HG03439 (cell line): ENCODE measurements around the gene SLC9A9.
"Not testable (repeated sequence)": the region's sequence is repeated elsewhere in the genome, so short reads cannot be mapped to it uniquely, and the experiment has no call there.

ENCODE experiments used
- ATAC-seq: cut with Tn5 transposase; IDR thresholded peaks from one replicate; pipeline ENCODE4 v1.9.1; 2021; ENCODE audit warnings: mild to moderate bottlenecking, moderate library complexity; ENCODE audit not compliant: unreplicated experiment

The SLC9A9 gene

DNA sequence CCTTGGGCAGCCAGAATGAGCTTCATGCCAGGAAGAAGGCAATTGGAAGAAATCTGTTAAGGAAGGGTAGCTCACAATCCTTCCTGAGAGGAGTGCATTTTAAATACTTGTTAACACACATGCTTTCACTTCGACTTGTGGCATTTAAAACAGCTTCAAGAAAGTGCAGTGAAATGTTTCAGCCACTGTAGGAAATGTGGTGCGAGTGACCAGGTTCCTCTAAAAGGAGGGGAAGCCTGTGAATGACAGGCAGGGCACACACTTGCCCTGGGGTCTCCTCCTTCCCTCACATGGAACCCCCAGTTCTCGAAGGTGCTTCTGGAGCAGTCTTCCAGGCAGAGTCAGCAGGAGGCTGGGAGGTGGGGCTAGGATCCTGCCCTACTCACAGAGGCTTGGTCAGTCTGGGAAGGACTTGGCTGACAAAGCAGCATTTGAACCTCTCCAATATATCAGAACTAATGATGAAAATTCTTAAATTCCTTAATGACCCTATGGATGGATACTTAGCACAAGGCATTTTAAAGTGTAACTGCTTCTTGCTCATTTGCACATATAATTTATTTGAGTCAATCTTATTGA lies 370.1 kb downstream of the SLC9A9 start:
- no peak for ATAC-seq

DNA sequence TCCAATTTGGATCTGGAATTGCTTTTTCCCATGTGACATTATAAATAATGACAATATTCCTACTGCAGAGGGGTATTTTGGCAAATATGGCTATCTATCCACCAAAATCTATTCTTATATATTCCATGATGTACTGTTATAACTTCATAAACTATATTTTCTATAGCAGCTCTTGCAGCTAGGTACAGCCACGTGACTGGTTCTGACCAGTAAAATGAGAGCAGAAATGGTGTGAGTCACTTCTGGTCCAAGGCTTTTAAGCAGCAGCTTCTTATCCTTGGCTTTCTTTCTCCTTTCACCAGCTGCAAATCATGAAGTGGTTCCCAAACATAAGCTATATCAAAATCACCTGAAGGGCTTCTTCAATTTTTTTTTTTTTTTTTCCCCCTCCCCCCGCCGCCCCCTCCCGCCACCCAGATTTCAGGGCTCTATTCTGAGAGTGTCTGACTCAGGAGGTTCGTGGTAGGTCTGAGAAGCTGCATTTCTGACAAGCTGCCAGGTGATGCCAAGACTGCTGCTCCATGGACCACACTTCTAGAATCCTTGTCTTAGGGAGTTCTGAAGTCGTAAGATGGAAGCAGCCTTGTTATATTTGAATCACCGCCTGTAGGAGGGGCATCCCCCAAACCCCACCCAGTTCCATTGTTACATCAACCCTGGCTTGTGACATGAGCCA lies 371.2 kb downstream of the SLC9A9 start:
- ATAC-seq: no peak

DNA sequence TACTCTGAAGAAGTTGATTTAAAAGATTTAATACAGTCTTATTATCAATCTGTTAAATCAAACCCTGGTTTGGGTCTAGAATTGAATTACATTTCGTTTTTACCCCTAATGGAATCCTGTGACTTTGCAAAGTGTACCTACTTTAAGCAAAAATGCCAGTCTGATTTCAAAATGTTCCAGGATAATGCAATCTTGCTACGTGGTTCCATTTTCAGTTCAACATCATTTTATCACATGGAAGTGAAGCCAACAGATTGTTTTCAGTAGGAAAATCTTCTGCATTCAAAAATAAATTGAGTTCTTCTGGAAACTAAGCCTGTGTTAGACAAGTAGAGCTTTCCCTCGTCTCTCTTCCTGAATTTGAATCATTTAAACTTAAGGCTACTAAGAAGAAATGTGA lies 372.3 kb downstream of the SLC9A9 start:
- no peak for ATAC-seq

DNA sequence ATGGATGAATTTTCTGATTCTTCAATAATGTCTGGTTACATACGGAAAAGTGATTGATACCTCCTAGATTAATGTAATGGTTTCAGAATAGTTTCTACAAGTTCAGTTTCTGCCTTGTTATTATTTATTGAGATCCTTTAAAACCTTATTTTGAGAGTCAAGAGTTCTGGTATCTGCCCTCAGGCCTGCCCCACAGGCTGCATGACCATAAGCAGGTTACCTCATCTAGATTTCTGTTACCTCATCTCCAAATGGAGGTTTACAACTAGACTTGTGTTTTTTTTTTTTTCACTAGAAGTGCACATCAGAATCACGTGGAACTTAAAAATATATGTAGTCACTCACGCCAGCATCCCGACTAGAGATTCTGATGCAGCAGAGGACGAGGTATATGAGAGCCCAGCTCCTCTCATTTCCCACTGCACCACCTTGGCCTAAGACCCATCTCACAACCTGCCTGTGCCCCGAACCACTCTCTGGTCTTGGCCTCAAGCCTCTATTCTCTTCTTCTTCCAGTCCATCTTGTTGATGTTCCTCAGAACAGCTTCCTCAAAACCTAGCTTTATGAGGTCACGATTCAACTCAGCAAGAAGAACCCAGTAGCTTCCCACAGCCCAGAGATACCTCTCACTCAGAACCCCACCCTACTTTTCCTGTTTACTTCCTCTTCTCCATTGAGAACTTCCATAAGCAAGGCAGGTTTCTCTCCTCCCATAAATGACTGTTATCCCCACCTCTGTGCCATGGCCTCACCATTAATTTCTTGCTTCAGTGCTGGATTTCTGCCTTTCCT lies 375.3 kb downstream of the SLC9A9 start:
- no peak for ATAC-seq

DNA sequence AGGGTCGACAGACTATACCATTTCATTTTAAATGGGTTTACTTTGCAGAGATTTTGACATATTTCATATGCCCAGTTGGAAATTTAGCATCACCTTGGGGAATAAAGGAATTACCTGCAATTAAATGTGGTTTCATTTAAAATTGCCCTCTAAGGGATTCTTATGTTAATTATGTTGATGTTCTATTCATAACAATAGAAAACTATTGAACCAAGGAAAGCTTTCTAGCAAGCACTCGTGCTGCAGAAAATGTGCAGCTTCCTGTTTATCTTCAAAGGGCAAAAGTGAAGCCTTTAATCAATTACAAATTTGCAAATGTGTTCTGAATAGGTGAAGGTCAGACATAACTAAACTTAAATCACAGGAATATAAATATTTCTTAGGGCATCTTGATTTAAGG lies 376.6 kb downstream of the SLC9A9 start:
- ATAC-seq: no peak

DNA sequence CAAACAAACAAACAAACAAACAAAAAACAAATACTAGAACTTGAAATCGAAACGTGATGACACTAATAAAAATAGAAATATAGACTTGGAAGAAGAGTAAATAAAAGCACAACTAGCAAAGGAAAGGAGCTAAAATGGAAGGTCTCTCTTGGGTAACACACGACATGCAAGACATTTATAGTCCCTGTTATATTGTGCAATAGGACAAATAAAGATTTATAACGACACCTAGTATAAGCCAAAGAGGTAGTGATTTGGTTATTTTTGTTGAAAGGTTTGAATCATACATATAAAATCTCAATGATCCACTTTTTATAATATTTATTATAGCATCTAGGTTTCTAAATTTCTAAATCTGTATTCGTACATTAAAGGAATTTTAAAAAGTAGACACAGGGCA lies 379.1 kb downstream of the SLC9A9 start:
- ATAC-seq: no peak

DNA sequence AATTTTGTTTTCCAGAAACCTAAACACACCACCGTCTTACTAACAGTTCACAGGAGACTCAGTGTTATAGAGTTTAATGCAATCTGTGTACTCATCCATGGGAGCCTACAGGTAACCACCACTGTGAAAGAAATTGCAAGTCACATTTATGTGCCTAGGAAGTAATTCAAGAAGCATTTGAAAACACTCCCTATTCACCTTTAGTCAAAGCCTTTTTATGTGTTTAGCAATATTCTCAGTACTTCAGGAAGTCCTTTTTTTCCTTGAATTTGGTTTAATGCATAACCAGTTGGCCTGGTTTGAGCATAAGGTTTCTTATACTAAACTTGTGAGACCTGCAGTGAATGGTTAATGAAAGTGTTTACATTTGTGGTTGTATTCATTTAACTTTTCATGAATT lies 382.6 kb downstream of the SLC9A9 start:
- no peak for ATAC-seq

DNA sequence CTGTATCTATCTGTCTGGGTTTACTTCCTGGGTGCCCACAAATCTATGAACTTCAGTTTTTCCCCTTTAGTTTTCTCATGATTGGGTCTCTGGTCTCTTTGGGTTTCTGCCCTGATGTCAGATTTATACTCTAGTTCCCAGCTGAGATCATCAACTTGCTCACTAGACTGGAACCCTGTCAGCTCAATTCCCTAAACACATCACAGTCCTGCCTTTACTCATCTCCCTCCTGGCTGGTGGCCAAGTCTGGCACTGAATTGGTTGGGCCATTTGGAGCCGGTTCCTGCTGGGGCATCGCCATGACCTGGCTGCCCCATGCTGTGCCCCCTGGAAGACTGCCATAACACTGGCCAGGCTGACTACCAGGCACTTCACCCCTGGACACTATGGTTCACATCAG lies 383.4 kb downstream of the SLC9A9 start:
- no peak for ATAC-seq

DNA sequence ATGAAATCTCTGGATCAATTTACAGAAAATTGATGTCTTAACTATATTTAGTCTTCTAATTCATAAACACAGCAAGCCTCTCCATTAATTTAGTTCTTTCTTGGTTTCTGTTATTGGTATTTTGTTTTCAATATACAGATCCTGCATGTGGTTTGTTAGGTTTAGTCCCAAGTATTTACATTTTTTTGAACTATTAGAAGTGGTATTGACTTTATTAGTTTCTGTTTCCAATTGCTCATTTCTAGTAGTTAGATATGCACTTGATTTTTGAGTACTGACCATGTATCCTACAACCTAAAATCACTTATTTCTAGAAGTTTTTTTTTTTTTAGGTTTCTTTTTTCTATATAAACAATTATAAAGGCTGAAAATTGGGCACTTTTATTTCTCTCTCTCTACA lies 392.8 kb downstream of the SLC9A9 start:
- ATAC-seq: no peak

DNA sequence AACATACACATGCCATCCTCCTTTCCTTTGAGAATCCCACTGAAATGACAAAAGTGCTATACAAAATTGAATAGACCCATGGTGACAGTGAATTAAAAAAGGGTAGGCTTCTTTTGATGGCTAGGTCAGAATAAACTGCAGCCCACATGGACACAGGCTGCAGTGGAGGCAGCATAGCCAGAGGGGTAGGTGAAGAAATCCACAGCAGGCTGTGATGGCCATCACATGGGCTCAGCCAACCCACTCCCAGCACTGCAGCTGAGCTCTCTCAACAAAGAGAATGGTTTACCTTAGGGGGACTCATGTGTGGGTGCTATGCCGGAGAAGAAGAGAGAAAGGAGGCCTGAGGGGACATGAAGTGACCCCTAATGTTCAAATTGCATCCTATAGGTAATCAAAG lies 397.6 kb downstream of the SLC9A9 start:
- ATAC-seq: no peak

DNA sequence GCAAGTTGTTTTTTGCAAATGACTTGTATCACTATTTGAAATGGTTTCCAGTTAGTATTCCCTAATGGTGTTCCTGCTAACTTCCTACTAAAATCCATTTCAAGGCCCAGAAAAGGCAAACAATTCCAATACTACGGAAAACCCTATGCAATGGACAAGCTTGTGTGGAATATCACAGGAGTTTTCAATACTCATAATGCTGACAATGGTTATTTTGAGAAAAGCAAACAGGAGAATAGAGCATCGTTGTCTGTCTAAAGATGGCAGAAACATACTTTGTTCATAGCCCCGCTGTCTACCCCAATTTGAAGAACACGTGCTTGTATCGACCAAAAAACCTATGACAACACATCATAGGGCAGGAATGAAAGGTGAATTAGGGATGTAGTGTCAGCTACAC lies 400.8 kb downstream of the SLC9A9 start:
- ATAC-seq: no peak

DNA sequence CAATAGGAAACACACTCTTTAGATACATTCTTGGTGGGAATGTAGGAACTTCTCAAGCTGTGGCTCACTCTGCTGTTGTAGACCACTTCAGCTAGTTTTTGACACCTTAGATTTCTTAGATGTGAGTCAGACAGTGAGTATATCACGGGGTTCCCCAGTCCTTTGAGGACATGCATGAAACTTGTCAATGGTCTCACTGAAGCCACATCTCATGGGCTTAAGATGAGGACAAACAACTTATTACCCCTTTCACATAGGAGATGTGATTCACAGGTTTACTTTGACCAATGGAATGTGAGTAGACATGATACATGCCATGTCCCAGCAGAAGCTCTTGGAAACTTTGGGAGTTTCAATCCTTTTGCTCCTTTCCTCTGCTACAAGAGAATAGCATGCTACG lies 403.1 kb downstream of the SLC9A9 start:
- ATAC-seq: peak; percentile 78

DNA sequence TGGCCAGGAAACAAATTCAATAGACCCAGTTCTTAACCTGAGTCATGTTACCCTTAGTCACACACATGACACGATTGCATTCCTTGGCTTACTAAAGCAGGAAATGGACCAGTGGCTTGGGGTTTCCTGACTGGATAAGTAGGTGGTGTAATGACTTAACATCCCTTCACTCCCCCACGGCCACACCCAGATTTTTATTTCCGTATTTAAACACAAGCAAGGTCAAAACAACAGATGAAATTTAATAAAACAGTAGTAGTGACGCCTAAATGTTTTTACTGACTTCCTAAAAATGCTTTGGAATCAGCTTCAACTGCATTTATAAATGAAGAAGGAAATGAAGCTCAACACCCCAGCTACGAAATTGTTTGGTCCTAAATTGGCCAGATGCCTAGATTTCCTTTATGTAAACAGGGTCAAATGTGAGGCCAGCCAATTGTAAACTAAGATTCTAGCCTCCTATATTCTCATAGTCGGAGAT lies 404.4 kb downstream of the SLC9A9 start:
- ATAC-seq: no peak

DNA sequence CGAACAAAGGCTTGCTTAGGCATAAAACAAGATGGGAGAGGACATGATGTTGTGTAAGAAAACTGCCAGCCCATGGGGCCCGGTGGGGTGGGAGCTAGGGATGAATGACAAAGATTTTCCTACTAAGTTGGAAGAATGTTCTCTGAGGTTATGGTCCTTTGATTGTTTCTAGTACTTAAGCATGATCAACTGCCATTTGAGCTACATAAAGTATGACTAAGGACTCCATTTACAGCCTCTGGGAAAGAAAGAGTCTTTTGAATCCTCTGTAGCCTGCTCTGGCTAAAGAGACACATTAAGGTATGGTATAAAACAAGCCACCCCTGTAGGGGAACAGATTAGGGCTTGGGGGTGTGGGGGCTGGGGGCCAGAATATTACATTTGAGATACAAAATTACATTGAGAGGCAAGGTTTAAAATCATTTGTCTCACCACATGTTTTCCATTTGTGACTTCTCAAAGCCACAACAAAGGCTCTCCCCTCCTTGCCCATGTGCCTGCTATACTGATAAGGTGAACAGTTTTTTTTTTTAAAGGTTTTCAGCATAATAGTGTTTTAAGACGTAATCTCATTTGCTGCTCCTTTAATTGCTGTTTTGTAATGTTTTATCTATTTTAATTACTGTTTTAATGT lies 405.3 kb downstream of the SLC9A9 start:
- no peak for ATAC-seq

DNA sequence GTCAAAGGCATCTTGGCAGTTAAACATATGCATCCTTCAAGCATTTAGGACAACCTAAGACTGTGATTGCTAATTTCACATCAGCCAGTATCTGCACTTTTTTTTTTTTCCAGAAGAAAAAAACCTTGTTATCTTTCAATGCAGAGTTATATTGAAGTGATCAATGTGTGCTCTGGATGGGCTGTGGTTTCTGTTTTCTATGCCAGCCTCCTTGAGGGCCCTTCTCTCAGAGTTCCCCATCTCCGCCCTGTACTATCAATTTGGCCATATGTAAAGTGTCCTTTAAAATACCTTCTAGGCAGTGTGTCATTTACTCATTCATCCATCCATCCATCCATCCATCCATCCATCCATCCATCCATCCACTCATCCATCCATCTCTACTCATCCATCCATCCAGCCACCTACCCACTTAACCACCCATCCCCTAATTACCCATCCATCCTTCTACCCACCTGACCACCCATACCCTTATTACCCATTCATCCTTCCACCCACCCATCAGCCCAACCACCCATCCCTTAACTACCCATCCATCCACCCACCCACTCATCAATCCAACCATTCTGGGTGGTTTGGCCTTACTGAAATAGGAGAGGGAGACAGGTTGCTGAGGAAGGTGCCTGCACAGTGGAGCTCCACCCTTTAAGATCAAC lies 406.6 kb downstream of the SLC9A9 start:
- ATAC-seq: no peak

DNA sequence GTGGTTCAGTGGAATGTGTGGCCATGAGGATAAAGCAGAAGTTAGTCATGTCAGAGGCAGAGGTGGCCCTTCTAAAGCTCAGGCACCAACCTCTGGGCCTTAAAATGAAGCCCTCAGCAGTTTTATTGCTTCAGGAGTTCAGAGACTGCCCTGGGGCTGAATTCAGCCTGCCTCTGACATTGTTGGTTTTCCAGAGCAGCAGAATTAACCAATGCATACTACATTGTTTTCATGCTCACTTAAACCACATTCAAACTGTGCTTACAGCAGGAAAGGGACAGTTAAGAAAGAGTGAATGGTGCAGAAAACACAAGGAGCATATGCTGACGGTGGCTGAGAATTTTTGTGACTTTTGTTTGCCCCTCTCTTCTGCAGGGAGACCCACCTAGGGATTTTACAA lies 408.5 kb downstream of the SLC9A9 start:
- ATAC-seq: no peak

DNA sequence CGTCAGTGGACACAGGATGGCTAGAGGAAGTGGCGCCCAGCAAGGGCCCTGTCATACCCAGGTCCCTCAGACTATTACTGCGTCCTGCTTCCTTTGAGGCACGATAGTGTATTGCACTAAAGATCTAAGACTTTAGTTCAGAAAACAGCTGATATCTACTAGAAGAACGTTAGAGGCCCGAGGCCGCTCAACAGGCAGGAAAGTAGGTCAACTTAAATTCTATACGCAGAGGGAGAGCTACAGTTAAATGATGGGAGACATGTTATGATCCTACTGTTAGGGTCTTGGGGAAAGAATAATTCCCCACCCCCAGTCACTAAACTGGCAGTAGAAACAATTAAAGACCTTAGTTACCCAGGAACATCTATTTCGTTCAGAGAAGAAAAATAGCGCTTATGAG lies 410.9 kb downstream of the SLC9A9 start:
- ATAC-seq: no peak

DNA sequence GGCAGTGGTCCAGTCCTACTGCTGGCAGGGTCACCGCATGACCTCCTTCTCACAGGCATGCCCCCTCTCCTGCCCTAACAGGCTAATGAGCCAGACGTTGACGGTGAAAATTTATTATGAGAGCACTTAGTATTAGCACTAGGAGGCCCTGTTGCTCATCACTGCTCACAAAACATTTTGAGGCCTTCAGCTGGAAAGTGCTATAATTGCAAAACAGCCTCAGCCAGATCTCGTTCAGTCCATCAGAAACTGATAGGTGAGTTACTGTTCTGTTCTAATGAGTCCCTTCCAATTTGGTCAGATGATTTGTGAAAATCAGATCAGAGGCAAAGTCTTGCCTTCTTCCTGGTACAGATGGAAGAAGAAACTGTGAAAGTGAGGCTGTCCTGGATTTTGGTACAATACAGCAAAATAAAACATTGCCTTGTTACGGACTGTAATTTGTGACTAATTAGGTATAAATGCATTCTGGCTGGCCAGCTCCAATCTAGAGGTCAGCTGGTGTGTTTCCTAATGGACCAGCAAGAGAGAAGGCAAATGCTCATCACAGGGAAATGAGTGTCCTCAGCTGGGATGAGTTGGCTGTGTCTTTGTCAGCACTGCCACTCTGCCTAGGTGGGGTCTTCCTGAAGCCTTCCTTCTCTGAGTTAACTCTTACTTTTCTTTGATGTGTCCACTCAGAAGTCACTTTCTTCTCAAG lies 411.9 kb downstream of the SLC9A9 start:
- no peak for ATAC-seq

DNA sequence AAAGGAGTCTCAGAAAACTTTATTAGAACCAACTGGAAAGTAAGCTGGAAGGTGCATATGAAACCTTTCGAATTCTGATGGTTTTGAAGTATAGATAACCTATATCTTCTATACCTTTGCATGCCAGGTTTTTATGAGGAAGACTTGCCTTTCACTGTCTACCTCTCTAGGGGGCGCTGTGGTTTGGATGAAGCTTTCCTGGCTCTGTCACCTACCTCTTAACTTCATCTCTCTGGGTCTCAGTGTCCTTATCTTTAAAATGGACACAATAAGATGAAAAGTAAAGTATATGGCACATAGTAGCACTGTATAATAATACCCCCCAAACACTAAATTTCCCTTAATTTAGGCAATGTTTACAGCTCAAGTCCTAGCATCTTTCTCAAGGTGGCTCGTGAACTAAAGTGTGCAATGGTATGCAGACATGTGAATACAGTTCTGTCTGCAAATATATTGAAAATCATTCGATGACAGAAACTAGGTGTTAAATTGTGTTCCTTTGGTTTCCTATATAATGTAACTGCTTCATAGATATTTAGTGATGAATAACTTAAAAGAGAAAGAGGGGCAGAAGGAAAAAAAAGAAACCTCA lies 414.4 kb downstream of the SLC9A9 start:
- ATAC-seq: no peak

DNA sequence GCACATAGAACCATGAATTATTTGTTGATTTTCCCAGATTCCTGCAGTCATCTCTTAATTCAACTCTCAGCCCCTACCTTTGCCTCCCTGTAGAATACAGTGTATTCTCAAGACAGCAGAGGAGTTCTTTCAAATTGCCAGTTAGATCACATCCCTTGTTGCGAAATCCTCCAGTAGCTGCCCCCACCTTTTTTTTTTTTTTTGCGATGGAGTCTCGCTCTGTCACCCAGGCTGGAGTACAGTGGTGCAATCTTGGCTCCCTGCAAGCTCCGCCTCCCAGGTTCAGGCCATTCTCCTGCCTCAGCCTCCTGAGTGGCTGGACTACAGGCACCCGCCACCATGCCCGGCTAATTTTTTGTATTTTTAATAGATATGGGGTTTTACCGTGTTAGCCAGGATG lies 417.0 kb downstream of the SLC9A9 start:
- ATAC-seq: not testable (repeated sequence)
